Stimulated activated CD8-positive, alpha-beta memory T cell treated with anti-CD3 and anti-CD28 coated beads, Interleukin-4, amount 100 ng/mL, for 24 hours (primary cell): ENCODE data around the gene EHBP1L1.

ENCODE experiments used
- DNase-seq: peaks from one replicate; pipeline ENCODE4 v3.0.0-alpha.2; 2020; ENCODE audit warnings: low read depth

EHBP1L1 gene

DNA sequence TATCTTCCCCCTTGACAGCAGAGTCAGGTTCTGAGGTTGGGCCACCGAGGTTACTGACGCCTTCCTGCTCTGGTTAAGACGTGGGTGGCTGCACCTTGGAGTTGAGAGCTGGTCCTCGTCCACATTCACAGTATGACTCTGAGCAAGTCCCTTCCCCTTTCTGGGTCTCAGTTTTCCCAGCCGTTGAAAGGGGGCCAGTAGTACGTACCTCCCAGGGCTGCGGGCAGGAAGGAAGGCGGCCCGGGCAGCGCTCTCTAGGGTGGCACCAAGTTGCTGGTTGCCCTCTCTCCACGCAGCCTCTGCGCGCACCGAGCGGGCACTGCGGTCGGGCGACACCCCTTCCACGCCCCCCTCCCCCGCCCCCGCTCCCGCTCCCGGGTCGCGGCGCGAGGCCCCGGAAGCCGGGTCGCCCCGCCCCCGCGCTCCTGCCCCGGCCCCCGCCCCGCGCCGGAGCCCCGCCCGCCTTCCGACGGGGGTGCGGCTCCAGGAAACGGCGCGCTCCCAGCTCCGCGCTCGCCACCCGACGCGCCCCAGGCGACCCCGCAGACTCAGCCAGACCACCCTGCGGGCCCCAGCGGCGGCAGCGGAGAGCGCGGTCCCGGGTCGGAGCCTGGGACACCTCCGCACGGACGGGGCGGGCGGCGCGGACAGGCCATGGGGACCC lies at the start of gene EHBP1L1:
Gene EHBP1L1 (plus strand): TSS at position 486 of the 664 bp plus-strand sequence. CDS start 250 bp downstream, outside the sequence.
- DNase-seq = peak; percentile 61

DNA sequence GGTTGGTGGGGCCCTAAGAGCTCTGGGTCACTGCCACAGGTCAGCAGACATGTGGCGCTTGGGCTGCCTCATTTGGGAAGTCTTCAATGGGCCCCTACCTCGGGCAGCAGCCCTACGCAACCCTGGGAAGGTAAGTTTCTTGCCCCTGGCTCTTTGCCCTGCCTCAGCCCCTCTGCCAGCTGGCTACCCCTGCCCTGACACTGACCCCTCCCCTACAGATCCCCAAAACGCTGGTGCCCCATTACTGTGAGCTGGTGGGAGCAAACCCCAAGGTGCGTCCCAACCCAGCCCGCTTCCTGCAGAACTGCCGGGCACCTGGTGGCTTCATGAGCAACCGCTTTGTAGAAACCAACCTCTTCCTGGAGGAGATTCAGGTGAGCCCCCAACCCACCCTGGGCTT lies 49.1 kb upstream of the EHBP1L1 start:
- DNase-seq = no peak

DNA sequence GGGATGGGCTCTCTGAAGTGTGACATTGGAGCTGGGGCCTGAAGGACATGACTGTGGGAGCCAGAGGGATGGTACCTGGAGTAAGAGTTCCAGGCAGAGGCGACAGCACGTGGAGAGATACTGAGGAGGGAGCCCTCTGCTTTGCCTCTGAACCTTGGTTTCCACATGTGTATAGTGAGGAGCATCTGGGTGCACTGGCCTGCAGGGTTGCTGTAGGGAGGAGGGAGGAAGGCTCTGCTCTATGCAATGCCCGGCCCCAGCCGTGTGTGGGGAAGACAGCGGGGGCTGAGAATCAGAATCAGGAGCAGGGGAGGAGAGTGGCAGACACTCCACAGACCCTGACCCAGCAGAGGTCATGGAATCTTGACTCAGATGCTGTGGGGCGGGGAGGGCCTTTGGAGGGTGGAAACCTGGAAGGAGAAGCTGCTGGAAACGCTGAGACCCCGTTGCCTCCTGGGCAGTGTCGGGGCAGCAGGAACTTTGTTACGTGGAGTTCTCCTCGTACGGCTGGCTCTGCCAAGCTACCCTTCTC lies 47.0 kb upstream of the EHBP1L1 start:
- DNase-seq = no peak

DNA sequence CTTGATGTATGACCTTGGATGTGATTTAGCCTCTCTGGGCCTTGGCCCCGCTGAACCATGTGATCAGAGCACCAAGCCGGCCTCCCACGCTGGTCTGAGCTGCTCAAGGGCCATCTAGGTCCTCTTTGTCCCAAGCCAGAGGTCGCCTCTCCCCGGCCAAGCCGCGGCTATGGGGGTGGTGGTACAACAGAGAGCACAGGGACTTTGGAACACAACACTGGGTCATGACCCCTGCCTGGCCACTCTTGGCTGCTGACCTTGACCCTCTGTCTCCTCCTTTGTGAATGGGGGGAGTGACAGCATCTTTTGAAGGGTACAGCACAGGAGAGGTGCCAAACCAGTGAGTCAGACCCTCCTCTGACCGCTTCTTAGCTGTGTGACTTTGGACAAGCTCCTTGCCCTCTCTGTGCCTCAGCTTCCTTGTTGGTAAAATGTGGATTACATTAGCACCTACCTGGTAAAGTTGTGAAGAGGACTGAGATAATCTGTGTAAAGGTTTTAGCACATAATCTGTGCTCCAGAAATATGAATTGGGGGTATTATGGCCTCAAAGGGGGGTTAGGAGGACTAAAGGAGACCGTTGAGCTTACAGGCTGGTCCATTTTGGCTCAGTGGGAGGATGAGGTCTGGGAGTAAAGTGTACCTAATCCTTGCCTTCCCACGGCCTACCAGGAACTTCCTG lies 46.2 kb upstream of the EHBP1L1 start:
- no peak for DNase-seq

DNA sequence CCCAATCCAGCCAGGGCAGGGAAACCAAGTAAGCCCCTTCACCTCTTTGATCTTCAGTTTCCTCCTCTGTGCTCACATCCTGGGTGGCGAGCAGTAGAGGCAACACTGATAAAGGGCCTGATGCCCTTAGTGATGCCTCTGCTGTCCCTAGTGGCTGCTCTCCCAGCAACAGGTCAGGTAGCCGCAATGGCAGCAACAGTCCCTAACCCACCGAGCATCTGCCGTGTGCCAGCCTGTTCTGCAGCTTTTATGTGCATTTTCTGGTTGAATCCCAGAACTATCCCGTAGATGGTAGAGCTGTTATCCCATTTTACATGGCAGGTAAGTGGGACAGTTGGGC lies 45.7 kb upstream of the EHBP1L1 start:
- DNase-seq = no peak

DNA sequence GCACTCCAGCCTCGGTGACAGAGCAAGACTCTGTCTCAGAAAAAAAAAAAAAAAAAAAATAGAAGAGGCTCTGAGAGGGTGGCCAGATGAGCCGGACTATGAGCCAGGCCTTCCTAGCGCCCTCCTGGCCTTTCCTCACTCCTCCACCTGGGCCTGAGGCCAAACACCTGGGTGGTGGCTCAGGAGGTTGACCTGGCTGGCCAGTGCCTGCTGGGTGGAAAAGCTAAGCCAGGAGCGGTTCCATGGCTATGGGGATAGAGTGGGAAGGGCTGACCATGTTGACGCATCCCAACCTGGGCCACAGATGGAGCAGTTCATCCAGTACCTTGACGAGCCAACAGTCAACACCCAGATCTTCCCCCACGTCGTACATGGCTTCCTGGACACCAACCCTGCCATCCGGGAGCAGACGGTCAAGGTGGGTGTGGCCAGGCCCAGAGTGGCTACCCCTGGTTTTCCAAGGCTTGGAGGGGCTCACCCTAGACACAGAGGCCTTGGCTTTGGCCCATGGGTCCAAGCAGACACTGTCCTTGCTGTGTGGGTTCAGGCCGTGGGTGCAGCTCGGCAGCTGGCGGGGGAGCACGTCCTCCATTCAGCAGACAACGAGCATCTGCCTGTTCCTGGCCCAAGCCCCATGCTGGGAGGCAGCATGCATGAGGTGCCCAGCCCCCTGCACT lies 43.3 kb upstream of the EHBP1L1 start:
- DNase-seq = no peak

DNA sequence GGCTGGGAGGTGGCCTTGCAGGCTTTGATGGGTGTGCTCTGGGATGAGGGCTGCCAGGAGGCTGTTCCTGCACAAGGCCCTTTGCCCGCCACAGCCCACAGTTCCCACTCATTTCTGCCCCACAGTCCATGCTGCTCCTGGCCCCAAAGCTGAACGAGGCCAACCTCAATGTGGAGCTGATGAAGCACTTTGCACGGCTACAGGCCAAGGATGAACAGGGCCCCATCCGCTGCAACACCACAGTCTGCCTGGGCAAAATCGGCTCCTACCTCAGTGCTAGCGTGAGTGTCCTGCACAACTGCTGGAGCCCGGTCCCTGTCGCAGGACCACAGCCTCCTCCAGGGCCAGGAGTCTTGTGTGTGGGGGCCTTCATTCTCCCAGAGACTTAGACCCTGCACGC lies 40.8 kb upstream of the EHBP1L1 start:
- no peak for DNase-seq

DNA sequence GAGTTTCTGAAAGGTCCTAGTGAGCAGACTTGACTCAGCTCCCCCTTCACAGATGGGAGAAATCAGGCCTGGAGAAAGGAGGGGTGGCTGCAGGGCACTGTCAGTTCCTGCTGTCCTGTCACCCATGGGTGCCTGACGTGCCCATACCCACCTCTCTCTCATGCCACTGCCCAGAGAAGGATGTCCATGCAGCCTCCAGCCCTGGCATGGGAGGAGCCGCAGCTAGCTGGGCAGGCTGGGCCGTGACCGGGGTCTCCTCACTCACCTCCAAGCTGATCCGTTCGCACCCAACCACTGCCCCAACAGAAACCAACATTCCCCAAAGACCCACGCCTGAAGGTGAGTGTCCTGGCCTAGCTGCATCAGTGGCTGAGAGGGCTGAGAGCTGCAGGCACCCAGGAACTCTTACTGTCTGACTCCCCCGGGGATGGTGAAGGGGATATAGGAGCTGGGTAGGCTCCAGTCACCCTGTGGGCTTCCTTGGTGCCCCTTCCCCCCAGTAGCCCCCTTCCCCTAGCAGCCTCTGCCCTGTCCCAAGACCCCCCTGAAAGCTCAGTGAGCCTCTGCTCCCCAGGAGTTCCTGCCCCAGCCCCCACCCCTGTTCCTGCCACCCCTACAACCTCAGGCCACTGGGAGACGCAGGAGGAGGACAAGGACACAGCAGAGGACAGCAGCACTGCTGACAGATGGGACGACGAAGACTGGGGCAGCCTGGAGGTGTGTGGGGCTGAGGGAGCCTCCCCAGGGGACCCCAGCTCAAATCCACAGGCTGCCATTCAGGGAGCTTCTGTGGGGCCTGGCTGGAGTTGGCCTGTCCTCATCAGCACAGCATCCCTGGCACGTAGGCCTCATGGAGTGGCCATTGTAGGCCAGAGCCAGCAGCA lies 39.2 kb upstream of the EHBP1L1 start:
- DNase-seq = no peak

DNA sequence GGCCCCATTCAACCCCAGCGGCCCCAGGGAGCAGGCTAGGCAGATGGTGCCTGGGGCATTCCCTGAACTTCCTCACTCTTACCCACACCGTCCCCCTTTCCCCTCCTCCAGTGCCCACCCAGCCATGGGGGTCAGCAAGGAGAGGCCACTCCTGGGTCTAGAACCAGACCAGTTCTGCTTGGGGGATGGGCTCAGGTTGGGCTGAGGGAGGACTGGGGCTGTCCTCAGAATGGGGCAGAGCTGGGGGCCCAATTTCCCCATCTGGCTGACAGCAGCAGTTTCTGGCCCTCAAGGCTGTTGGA lies 38.6 kb upstream of the EHBP1L1 start:
- DNase-seq = no peak

DNA sequence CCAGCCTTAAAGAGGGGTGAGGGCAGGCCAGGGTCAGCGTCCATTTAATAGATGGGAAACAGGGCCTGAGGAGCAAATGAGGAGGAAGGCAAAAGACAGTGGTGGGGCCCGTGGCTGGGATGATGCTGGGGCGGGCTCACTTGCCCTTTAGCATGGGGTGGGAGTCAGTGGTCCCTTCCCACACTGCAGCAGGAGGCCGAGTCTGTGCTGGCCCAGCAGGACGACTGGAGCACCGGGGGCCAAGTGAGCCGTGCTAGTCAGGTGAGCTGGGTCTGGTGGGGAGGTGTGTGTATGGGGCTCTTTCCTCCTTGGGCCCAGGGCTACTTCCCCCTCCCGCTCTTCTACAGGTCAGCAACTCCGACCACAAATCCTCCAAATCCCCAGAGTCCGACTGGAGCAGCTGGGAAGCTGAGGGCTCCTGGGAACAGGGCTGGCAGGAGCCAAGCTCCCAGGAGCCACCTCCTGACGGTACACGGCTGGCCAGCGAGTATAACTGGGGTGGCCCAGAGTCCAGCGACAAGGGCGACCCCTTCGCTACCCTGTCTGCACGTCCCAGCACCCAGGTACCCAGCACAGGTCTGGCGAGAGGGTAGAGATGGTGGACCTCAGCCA lies 38.1 kb upstream of the EHBP1L1 start:
- DNase-seq = no peak

DNA sequence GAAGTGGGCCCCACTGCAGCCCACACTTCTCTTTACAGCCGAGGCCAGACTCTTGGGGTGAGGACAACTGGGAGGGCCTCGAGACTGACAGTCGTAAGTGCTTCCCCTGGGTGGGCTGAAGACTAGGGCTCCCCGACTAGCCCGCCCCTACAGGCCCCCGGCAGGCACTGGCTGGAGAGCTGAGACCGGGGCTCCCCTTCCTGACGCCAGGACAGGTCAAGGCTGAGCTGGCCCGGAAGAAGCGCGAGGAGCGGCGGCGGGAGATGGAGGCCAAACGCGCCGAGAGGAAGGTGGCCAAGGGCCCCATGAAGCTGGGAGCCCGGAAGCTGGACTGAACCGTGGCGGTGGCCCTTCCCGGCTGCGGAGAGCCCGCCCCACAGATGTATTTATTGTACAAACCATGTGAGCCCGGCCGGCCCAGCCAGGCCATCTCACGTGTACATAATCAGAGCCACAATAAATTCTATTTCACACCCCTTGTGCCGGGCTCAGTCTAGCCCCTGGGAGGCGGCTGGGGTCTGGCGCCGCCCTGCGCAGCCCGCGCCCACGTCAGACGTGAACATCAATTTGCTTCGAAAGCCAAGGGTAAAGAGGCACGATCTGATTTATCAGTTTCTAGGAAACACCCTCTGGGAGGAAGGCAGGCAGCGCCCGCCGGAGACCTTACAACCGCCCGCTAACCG lies 37.5 kb upstream of the EHBP1L1 start:
- no peak for DNase-seq

DNA sequence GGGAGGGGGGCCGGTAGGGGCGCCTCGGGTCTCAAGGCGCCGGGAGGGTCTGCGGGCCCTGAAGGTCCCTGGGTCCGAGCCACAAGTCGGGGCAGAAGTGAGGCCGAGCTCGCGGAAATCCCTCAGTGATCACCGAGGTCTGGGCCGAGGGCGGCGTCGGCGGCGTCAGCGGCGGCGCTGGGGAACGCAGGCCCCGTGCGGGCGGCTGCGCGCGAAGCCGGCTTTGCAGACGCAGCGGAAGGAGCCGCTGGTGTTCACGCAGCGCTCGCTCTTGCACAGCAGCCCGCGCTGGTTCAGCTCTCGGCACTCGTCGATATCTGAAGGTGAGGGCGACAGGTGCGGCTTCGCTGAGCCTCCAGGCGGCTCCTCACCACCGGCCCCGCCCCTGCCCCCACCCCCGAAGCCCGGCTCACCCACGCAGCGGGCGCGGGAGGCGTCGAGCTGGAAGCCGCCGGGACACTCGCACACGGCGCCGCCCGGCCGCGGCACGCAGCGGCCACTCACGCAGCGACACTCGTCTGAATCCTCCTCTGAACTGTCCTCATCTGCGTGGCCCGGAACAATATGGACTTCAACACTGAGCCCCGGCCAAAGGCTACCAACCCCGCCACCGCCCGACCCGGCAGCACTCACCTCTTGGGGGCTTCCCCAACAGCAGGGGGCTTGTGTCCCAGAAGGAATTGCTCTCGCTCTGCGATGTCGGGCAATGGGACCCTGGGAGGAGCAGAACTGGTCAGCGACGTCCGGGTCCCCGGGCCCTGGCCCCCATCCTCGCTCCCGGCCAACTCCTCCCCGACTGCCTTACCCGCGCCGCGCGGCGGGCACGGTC lies 36.7 kb upstream of the EHBP1L1 start:
- DNase-seq = no peak

DNA sequence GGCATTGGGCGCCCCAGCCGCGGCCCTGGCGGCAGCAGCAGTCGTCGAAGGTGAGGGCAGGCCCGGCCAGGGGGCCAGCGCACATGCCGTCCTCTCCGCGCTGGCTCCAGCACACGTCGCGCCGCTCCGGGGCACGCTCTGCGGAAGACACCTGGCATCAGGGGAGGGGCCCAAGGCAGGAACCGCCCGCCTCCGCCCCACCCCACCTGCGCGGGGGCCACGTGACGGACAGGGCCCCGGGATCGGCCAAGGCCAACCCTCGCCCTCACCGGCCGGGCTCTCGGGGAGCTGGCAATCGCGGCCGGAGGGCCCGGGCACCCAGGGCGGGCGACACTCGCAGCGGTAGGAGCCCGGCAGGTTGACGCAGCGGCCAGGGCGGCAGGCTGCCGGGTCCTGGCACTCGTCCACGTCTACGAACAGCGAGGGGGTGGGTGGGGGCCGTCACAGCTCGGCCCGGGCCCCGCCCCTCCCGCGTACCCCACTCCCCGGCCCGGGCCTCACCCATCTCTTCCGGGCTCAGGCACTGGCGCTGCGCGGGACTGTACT lies 36.0 kb upstream of the EHBP1L1 start:
- DNase-seq = no peak

DNA sequence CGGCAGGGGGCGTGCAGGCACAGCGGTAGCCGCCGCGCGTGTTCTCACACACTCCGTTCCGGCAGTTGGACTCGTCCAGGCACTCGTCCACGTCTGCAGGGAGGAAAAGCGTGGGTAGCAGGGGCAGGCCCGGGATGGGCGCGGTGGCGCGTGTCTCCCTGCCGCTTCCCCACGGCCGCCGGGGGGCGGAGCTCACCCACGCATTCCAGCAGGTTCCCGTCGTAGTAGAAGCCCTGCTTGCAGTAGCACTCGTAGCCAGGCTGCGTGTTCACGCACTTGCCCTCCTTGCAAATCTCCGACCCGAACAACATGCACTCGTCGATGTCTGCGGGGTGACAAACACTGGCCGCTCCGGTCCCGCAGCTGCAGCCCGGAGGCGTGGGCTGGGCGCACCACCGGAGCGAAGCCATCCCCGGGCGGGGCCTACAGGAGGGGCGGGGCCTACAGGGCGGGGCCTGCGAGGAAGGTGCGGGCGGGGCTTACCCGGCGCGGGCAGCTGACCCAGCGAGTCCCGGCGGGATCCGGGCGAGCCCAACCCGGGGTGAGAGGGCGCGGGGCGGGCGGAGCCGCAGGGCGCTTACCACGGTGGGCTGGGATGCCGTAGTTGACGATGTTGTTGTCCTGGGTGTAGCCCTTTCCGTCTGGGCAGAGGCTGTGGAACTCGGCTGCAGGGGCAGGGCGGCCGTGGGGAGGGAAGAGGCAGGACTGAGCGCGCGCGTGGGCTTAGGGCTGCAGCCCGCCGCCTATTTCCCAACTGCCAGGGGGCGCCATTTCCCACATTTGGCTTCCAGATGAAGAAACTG lies 35.4 kb upstream of the EHBP1L1 start:
- DNase-seq = peak; percentile 74

DNA sequence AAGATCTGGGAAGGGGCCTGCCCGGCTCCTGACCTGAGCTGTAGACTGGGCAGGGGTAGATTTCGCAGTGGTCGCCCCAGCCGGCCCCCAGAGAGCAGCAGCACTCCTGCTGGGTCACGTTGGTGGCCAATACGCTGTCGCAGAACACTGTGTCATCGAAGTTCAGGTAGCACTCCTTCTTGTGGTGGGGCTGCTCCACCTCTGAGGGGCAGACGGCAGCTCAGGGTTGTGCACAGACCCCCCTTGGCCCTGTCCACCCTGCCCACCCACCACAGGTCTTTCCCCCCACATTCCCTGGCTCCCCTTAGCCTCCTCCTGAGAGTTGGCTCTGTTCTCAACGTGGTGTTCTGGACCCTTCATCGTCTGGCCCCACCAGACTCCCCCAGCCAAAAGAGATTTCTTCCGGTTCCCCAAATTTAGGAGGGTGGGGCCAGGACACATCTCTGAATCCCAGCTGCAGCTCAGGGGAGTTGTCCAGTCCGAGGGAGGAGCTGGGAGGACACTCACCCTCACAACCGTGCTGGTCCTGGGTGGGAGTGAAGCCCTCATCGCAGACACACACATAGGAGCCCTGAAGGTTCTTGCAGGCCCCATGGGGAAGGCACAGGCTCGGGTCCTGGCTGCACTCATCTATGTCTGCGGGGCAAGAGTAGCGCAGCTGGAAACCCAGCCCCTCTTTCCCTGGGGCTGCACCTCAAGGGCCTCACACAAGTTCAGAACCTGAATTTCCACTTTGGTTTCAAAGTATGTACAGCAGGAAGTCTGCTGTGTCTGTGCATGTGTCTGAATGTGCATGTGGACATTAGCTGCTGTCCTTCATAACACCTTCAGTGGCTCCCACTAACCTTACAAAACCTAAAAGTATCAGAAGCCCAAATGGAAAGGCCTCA lies 34.5 kb upstream of the EHBP1L1 start:
- no peak for DNase-seq

DNA sequence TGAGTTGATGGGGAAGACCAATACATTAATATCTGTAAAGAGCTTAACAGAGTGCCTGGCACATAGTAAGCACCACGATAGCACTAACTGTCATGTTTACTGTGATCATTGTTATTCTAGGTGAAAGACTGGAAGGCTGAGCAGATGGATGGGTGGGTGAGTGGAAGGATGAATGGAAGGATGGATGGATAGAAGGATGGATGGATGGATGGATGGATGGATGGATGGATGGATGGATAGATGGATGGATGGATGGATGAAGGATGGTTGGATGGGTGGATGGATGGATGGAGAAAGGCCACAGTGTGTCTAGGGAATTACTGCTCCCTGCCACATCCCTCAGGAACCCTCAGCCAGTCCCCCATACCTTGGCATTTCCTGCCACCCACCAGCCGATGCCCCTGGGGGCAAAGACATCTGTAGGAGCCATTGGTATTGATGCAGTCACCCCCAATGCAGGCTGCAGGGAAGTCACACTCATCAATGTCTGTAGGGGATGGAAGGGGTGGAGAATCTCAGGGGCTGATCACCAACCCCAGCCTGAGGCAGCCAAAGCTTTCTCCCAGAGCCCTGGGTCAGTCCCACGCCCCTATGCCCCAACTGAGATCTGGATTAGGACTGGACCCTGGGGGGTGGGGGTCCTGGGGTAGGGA lies 33.0 kb upstream of the EHBP1L1 start:
- DNase-seq = no peak

DNA sequence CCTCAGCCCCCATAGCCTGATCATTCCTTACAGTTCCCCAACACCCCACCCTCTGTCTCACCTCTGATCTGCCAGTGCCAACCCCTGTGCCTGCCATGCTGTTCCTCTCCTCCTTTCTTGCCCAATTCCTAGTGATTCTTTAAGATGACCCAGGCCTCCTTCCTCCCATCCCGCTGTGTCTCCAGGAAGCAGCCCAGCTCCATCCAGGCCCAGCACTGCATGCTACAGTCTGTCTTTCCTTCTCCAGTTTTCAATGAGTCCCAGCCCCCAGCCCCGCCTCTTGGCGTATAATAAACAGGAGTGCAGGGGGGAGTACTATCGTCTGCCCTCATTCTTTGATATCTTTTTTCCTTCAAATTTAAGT lies 30.0 kb upstream of the EHBP1L1 start:
- DNase-seq = no peak
